Activated CD4-positive, alpha-beta T cell treated with anti-CD3 and anti-CD28 coated beads for 36 hours (primary cell): ENCODE results near the gene BANP. TPM values are rescaled to one million over a fixed set of nuclear protein-coding genes. Genes with fewer than 3 reads are reported as not detected.
A peak's percentile ranks its signal among the peaks of the same experiment; 100 is the strongest.
"Not testable (repeated sequence)": the region's sequence is repeated elsewhere in the genome, so short reads cannot be mapped to it uniquely, and the experiment has no call there.

Source experiments
- ATAC-seq: fragments of 200-7000 bp; cut with Tn5 transposase; one replicate; pipeline ENCODE4 v1.10.0; 2021; ENCODE audit warnings: mild to moderate bottlenecking, moderate library complexity
- CTCF ChIA-PET: fragments of 350-600 bp; sonication (Branson Sonifier 250); formaldehyde crosslinking; loops from one replicate; lab custom pipeline; 2021; ENCODE audit warnings: antibody characterized with exemption; lab: Charles Lee
- POLR2A ChIA-PET: fragments of 350-600 bp; sonication (Branson Sonifier 250); formaldehyde crosslinking; loops from one replicate; lab custom pipeline; 2021; ENCODE audit warnings: antibody characterized with exemption, inconsistent platforms; lab: Charles Lee
- DNase-seq: peaks from one replicate; pipeline ENCODE4 v3.0.0-alpha.2; 2020
- H3K27ac Mint-ChIP-seq: one replicate; pipeline ENCODE4 v1.8.0; 2021; ENCODE audit warnings: mixed read lengths
- H3K27me3 Mint-ChIP-seq: one replicate; pipeline ENCODE4 v1.8.0; 2021; ENCODE audit warnings: mixed read lengths
- H3K36me3 Mint-ChIP-seq: one replicate; pipeline ENCODE4 v1.8.0; 2021; ENCODE audit warnings: low read depth, mixed read lengths
- H3K4me1 Mint-ChIP-seq: one replicate; pipeline ENCODE4 v1.8.0; 2021; ENCODE audit warnings: mixed read lengths
- H3K4me3 Mint-ChIP-seq: one replicate; pipeline ENCODE4 v1.8.0; 2021; ENCODE audit warnings: mild to moderate bottlenecking, moderate library complexity, mixed read lengths
- H3K9me3 Mint-ChIP-seq: one replicate; pipeline ENCODE4 v1.8.0; 2021; ENCODE audit warnings: low read depth, mixed read lengths
- intact Hi-C, 2 experiments: fragments of 100-400 bp; cut with DNase I in 1 of 2; cut with micrococcal nuclease in 1 of 2; formaldehyde crosslinking; loops; one replicate each; pipeline versions ENCODE4 v1.14.2 to v1.15.1; 2022 to 2024; cut with DNase I, micrococcal nuclease
- total RNA-seq, 2 experiments: library from RNA; stranded (reverse); gene quantifications; one replicate each; pipeline ENCODE4 v1.2.3, GENCODE V29; 2021

The BANP gene
- total RNA-seq, 2 experiments from 2014 or later, result 35.2 to 36.1 TPM

DNA sequence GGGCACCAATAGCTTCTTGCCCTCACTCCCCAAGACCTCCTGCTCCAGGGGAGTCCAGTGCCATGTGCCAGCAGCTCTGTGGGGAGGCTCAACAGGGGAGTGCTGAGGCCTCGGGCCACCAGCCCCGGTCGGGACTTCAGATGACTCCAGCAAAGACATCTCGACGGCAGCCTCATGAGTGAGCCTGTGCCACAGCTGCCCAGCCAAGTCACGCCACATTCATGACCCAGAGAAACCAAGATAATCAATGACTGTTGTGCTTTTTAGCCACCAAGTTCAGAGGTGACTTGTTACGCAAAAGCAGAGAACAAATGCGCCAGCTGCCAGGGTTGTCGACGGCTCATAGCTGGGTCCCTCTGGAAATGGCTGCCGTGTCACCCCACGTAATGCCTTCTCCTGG, 157.5 kb downstream of the BANP start:
- Mint-ChIP-seq H3K27me3 (peaks cover 3% of the 10 kb centered on the region), H3K36me3 (no peaks in the 10 kb centered on the region), H3K4me3 (no peak overlapping the region), H3K27ac (no peak overlapping the region), H3K9me3 (no peaks in the 10 kb centered on the region), H3K4me1 (peaks cover 8% of the 10 kb centered on the region)
- no peak for ATAC-seq
- ChIA-PET CTCF (no interaction called here), POLR2A (no interaction called here)
- intact Hi-C loops, result no loop called here
- DNase-seq, result no peak

DNA sequence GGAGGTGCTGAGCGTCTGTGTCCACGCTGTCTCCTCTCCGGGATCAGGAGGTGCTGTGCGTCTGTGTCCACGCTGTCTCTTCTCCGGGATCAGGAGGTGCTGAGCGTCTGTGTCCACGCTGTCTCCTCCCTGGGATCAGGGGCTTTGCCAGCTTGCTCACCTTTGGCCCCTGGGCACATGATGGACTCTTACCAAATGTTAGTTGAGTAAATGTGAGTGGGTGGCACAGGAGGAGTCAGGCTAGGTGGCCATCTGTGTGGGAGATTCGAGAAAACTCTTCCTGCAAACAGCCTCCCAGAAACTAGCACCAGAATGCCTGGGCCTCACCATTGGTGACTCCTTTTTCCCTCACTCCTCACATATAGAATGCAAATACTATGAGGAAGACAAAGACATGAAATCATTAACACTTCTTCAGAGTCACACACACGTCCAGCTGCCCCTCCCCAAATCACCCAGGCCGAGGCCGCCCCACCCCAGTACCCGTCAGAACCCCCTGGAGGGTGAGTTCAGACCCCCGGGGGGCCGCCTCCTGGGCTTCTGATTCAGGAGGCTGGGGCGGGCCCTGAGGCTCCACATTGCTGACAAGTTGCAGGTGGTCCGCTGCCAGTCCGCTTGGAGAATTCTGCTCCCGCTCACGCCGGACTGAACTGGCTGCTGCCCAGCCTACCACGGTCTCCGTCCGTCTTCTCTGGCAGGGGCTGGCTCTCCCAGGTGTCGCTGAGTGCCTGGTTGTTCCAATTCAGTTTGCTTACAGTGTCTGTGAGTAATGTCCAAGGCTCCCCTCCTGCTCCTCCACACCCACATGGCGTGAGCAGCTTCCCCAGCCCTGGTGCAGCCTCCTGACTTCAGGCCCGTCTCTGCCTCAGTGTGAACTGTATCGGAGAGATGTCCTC, 158.7 kb downstream of the BANP start:
- H3K27me3 Mint-ChIP-seq, H3K4me3 Mint-ChIP-seq, POLR2A ChIA-PET, DNase-seq, H3K27ac Mint-ChIP-seq, CTCF ChIA-PET, H3K36me3 Mint-ChIP-seq, H3K9me3 Mint-ChIP-seq, H3K4me1 Mint-ChIP-seq, ATAC-seq, intact Hi-C loops: not testable (repeated sequence)

DNA sequence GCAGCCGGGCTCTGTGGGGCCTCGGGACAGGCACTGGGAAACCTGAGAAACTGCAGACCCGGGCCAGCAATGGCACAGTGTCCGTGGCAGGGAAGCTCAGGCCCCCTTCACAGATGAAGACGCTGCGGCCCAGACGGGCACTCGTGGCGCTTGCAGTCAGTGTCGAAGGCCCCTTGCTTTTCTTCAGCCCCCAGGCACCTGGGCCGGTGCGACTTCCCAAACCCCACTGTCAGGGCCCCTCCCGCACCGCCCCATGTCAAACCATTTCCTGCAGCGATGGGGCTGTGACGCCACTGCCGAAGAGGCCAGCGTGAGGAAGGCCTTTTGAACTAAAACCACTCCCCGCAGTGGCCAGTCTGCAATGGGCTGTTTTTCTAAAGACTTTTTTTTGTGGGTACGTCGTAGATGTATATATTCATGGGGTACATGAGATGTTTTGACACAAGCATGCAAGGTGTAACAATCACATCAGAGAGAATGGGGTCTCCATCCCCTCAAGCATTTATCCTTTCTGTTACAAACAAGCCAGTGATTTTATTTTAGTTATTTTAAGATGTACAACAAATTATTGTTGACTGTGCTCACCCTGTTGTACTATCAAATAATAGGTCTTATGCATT, 159.8 kb downstream of the BANP start:
- H3K27ac Mint-ChIP-seq, CTCF ChIA-PET, H3K4me3 Mint-ChIP-seq, H3K36me3 Mint-ChIP-seq, H3K4me1 Mint-ChIP-seq, intact Hi-C loops, POLR2A ChIA-PET, H3K9me3 Mint-ChIP-seq, H3K27me3 Mint-ChIP-seq, ATAC-seq: not testable (repeated sequence)
- peak; percentile 20 for DNase-seq

DNA sequence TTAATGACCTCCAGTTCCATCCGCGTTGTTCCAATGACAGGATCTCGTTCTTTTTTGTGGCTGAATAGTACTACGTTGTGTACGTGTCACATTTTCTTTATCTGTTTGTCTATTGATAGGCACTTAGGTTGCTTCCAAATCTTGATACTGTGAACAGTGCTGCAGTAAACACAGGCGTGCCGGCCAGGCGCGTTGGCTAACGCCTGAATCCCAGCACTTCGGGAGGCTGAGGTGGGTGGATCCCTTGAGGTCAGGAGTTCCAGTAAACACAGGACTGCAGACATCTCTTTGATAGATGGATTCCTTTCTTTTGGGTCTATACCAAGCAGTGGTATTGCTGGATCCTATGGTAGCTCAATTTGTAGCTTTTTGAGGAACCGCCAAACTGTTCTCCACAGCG, 160.7 kb downstream of the BANP start:
- H3K4me3 Mint-ChIP-seq, H3K27ac Mint-ChIP-seq, POLR2A ChIA-PET, H3K9me3 Mint-ChIP-seq, H3K36me3 Mint-ChIP-seq, H3K27me3 Mint-ChIP-seq, intact Hi-C loops, ATAC-seq, DNase-seq, H3K4me1 Mint-ChIP-seq, CTCF ChIA-PET: not testable (repeated sequence)

DNA sequence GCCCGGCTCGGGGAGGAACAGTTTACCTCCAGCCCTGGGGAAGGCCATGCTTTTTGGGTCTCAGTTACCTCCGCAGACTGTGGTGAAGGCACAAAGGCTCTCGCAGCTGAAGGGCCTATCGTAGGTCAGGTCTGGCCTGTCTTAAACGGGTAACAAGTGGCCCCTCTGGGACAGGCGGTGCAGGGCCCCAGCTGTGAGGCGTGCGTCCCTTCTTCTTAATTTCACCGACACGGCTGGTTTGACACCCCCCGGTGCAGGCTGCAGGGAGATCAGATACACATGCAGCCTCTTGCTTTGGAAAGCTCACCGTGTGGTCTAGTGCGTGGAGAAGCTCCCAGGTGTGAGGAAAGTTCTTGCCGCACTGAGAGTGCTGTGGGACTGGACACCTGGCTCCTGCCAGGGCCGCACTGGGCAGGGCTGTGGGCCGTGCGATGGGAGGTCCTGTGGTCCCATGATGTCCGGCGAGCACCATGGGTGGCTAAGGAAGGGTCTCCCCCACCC, 162.4 kb downstream of the BANP start:
- no peaks in the 10 kb centered on the region for H3K36me3 Mint-ChIP-seq
- POLR2A ChIA-PET, result no interaction called here
- peaks cover 3% of the 10 kb centered on the region for H3K27me3 Mint-ChIP-seq
- H3K9me3 Mint-ChIP-seq, result no peaks in the 10 kb centered on the region
- DNase-seq (no peak), ATAC-seq (no peak)
- CTCF ChIA-PET, result no interaction called here
- no peak overlapping the region for H3K27ac Mint-ChIP-seq
- H3K4me3 Mint-ChIP-seq, result no peak overlapping the region
- H3K4me1 Mint-ChIP-seq, result peaks cover 8% of the 10 kb centered on the region
- intact Hi-C loops, result no loop called here

DNA sequence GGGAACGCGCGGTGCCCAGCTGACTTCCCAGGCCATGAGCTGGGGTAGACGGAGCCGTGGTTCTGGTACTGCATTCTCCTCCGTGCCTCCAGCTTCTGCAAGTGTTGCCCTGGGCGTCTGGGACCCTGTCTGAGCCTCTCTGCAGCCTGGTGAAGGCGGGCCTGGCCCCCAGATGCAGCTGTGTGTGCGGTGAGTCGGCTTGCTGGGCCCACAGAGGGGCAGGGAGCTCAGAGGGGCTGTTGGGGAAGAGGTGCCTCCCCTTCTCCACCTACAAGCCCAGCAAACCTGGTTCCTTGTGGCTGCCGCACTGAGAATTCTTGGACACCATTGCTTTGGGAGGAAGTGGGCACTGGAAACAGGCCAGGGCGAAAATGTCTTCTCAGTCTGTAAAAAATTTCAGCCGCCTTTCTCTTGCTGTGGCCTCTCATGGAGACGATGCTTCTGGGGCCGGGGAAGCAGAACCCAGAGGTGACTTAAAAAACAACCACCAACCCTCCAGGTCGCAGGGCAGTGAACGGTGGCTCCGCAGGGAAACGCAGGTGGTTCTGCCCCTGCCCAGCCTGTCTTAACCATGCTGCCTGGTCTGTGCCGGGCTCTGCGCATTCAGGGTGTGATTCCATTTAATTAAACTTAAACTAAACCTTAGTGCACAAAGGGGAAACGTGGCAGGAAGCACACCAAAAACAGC, 163.5 kb downstream of the BANP start:
- CTCF ChIA-PET, result not testable (repeated sequence)

DNA sequence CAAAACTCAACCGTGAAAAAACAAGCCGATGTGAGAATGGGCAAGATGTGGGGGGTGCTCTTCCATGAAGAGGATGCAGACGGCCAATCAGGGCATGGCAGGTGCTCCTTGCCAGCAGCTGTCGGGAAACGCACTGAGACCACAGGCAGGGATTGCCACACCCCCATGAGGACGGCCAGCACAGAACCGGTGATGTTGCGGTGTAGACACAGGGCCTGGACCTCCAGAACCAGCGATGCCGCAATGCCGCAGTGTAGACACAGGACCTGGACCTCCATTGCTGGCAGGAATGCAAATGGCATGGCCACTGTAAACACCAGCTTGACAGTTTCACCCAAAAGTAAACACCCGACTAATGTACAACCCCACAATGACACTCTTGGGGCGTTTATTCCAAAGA, 164.9 kb downstream of the BANP start:
- Mint-ChIP-seq H3K36me3 (no peaks in the 10 kb centered on the region), H3K27ac (no peak overlapping the region), H3K4me1 (peaks cover 6% of the 10 kb centered on the region), H3K9me3 (no peaks in the 10 kb centered on the region), H3K4me3 (no peak overlapping the region), H3K27me3 (peaks cover 3% of the 10 kb centered on the region)
- no peak for DNase-seq
- no peak for ATAC-seq
- intact Hi-C loops, result no loop called here
- ChIA-PET POLR2A (no interaction called here), CTCF (no interaction called here)

More for the DNA sequence above, 163.5 kb downstream of the BANP start:
- intact Hi-C loops, H3K9me3 Mint-ChIP-seq, DNase-seq, H3K27me3 Mint-ChIP-seq, H3K27ac Mint-ChIP-seq, H3K36me3 Mint-ChIP-seq, H3K4me1 Mint-ChIP-seq, ATAC-seq, POLR2A ChIA-PET, H3K4me3 Mint-ChIP-seq: not testable (repeated sequence)

DNA sequence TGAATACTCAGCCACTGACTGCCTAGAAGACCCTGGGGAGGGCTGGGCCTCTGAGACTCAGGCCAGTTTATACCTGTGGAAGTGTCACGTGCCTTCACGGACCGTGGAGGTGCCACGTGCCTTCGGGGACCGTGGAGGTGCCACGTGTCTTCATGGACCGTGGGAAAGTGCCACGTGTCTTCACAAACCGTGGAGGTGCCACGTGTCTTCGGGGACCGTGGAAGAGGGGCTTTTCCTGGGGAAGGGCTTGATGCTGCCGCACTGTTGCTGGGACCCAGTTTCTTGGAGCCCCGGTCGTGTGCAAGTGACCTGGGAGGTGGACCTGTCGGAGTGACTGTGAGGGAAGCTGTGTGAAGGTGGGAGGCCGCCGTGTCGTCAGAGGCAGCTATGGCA, 166.2 kb downstream of the BANP start:
- H3K27me3 Mint-ChIP-seq, result no peaks in the 10 kb centered on the region
- no peaks in the 10 kb centered on the region for H3K36me3 Mint-ChIP-seq
- ChIA-PET POLR2A (no interaction called here), CTCF (no interaction called here)
- no peaks in the 10 kb centered on the region for H3K9me3 Mint-ChIP-seq
- H3K4me1 Mint-ChIP-seq, result no peaks in the 10 kb centered on the region
- ATAC-seq (no peak), DNase-seq (no peak)
- no peak overlapping the region for H3K4me3 Mint-ChIP-seq
- intact Hi-C loops, result no loop called here
- H3K27ac Mint-ChIP-seq, result no peak overlapping the region

DNA sequence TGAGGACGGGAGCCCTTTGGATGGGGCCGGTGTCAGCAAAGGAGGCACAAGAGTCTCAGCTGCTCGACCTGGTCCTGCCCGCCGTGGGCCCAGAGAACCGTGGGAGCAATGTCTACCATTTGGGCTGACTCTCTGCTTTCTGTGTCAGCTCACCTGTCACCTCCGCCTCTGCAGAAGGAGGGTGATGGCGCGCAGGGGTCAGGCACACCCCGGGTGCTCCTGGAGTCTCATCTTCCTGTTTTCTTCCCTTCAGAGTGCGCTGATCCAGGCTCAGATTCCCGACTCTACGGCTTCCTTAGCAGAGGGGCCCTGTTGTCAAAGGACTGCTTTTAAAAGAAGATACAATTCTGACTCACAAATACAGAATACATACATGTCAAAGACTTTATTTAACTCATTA, 167.1 kb downstream of the BANP start:
- POLR2A ChIA-PET, result no interaction called here

DNA sequence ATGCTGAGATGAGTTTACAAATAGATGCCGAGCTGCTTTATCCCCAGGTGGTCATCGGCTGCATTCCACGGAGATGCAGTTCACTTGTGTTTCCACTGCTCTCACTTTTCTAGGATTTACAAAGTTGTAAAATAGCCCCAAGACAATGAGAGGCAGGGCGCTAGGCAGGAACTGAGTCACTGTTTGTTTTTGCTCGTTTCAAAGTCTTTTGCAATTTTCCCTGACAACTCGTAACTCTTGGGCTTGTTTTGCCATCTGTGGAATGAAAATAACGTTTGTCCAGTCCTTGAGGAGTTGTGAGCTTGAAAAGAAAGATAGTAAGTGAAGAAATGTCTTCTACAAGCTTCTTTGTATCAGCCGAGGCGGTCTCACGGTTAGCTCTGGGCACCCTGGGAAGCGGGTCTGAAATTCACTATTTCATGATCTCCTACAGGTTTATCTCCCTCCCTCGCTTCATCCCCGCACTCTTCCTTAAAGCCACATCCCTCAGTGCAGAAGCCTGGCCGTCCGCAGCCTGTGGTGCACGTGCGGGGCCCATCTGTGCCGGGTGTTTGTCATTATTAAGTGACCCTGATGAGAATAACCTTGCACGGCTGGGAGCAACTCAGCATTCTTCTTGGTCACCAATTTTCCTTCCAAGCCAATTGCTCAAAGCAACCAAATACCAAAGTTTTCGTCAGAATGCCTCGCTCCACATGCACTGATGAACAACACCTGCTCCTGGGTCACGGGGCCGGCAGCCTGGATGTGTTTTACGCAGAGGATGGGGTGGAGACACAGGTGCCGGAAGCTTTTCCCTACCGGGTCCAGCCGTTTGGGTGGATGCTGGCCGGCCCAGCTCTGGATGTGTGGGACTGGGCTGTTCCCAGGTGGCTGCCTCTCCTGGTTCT, 167.9 kb downstream of the BANP start:
- intact Hi-C loops, POLR2A ChIA-PET, H3K27me3 Mint-ChIP-seq, ATAC-seq, H3K36me3 Mint-ChIP-seq, H3K27ac Mint-ChIP-seq, H3K4me3 Mint-ChIP-seq, CTCF ChIA-PET, H3K4me1 Mint-ChIP-seq, H3K9me3 Mint-ChIP-seq, DNase-seq: not testable (repeated sequence)

More for the DNA sequence above, 167.1 kb downstream of the BANP start:
- no peaks in the 10 kb centered on the region for H3K36me3 Mint-ChIP-seq
- H3K4me1 Mint-ChIP-seq, result no peaks in the 10 kb centered on the region
- no peak for DNase-seq
- no peaks in the 10 kb centered on the region for H3K27me3 Mint-ChIP-seq
- H3K4me3 Mint-ChIP-seq, result no peak overlapping the region
- no peak overlapping the region for H3K27ac Mint-ChIP-seq
- intact Hi-C loops, result no loop called here
- ATAC-seq, result no peak
- CTCF ChIA-PET, result no interaction called here
- no peaks in the 10 kb centered on the region for H3K9me3 Mint-ChIP-seq
